ENCODE measurements around the gene FAM114A2. TPM values are rescaled to one million over a fixed set of nuclear protein-coding genes. Genes with fewer than 3 reads are reported as not detected.
"Not testable (repeated sequence)": the region's sequence is repeated elsewhere in the genome, so short reads cannot be mapped to it uniquely, and the experiment has no call there.

Gene FAM114A2
- total RNA-seq, 2 experiments from 2014 or later = 25.0 to 25.9 TPM

DNA sequence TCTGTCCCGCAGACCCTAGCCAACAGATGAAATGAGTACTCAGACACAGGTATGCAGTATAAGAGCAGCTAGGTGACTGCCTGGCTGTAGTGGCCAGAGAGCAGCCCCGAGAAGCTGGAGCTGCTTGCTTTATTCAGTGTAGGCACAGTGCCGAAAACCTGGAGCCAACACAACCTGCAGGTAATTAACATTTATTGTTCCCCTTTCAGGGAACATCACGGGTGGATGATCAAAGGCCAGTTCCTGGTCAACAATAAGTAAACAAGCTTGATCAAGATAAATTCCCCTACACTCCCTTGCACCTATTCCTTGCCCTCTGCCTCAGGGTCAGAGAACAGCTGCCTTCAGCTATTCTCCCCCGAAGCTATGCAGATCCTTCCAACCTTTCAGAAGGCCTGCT is 31.1 kb upstream of the FAM114A2 start:
- H3K4me1 Mint-ChIP-seq (ENCODE audit: low read depth); intact Hi-C loops (cut with micrococcal nuclease); H3K4me3 Mint-ChIP-seq; H3K36me3 Mint-ChIP-seq (ENCODE audit: low read depth); H3K27me3 Mint-ChIP-seq (ENCODE audit: low read depth); DNase-seq; H3K9me3 Mint-ChIP-seq; H3K27ac Mint-ChIP-seq: not testable (repeated sequence)
- CTCF ChIA-PET = interaction anchor here (0.9 to 3.0 kb wide), 3 partner anchors 14 to 335 kb away, joined by 3 to 17 read pairs (median 4); no protein-coding TSS in a partner anchor

- no peaks in the 10 kb centered on the region for H3K36me3 Mint-ChIP-seq (ENCODE audit: low read depth)
- CTCF ChIA-PET = interaction anchor here (0.6 to 1.3 kb wide), 3 partner anchors 52 to 296 kb away, joined by 3 to 4 read pairs (median 4); no protein-coding TSS in a partner anchor
Observed at GRCh38 chr5:154065971-154066370, 27.3 kb upstream of the FAM114A2 start.

DNA sequence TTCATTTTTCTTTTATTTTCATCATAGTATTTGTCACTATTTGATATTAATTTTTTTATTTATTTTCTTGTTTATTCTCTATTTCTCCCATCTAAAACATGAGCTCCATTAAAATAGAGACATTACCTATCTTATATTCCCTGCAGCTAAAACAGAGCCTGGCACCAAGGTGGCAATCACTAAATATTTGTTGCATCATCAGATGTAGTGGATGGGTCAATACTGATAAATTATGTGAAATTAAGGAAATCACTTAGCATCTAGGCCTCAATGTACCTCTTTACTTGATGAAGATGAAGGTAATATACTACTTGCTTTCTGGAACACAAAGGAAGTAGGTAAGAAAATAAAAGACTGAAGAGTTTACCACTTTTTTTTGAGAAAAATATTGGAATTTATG is 24.7 kb upstream of the FAM114A2 start:
- Mint-ChIP-seq H3K27me3 (ENCODE audit: low read depth) (no peaks in the 10 kb centered on the region), H3K27ac (no peak overlapping the region), H3K36me3 (ENCODE audit: low read depth) (no peaks in the 10 kb centered on the region), H3K4me1 (ENCODE audit: low read depth) (peaks cover 3% of the 10 kb centered on the region), H3K4me3 (no peak overlapping the region), H3K9me3 (no peaks in the 10 kb centered on the region)
- intact Hi-C loops (cut with micrococcal nuclease) = no loop called here
- no peak for DNase-seq
- CTCF ChIA-PET = interaction anchor here (2.3 kb wide), 1 partner anchor 9 kb away, joined by 11 read pairs; no protein-coding TSS in a partner anchor

More at GRCh38 chr5:154065971-154066370, 27.3 kb upstream of the FAM114A2 start:
- H3K4me1 Mint-ChIP-seq (ENCODE audit: low read depth) = no peaks in the 10 kb centered on the region
- H3K4me3 Mint-ChIP-seq = no peak overlapping the region
- intact Hi-C loops (cut with micrococcal nuclease) = no loop called here
- no peaks in the 10 kb centered on the region for H3K27me3 Mint-ChIP-seq (ENCODE audit: low read depth)
- DNase-seq = no peak
- no peaks in the 10 kb centered on the region for H3K9me3 Mint-ChIP-seq
- no peak overlapping the region for H3K27ac Mint-ChIP-seq

DNA sequence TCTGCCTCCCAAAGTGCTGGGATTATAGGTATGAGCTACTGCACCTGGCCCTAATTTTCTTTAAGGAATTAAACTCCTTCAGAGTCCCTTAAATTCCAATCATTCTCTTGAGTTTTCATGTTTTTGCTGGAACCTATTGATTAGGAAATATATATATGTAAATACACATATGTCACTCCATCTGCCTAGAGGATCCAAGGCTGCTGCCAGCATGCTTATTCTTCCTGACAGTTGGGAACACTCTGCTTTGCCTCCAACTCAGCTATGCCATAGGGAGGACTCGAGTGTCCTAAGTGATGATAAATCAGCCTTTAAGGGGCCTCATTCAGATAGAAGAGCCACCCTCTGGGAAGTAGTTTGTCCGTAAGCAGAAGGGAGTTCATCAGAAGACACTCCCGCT is 21.9 kb upstream of the FAM114A2 start:
- intact Hi-C loops (cut with micrococcal nuclease) = no loop called here
- no peak overlapping the region for H3K4me3 Mint-ChIP-seq
- no peaks in the 10 kb centered on the region for H3K27me3 Mint-ChIP-seq (ENCODE audit: low read depth)

GRCh38 chr5:154059583-154059982 is 20.9 kb upstream of the FAM114A2 start:
- intact Hi-C loops (cut with micrococcal nuclease) = no loop called here
- Mint-ChIP-seq H3K36me3 (ENCODE audit: low read depth) (peaks cover 3% of the 10 kb centered on the region), H3K27ac (no peak overlapping the region), H3K9me3 (no peaks in the 10 kb centered on the region), H3K4me1 (ENCODE audit: low read depth) (peaks cover 7% of the 10 kb centered on the region), H3K4me3 (no peak overlapping the region), H3K27me3 (ENCODE audit: low read depth) (no peaks in the 10 kb centered on the region)
- CTCF ChIA-PET = interaction anchor here (3.2 kb wide), 1 partner anchor 13 kb away, joined by 17 read pairs; no protein-coding TSS in a partner anchor
- DNase-seq = no peak

More for the DNA sequence above, 21.9 kb upstream of the FAM114A2 start:
- no peaks in the 10 kb centered on the region for H3K36me3 Mint-ChIP-seq (ENCODE audit: low read depth)
- peaks cover 7% of the 10 kb centered on the region for H3K4me1 Mint-ChIP-seq (ENCODE audit: low read depth)
- no peaks in the 10 kb centered on the region for H3K9me3 Mint-ChIP-seq
- CTCF ChIA-PET = interaction anchor here (1.2 to 3.2 kb wide), 2 partner anchors 12 to 86 kb away, joined by 3 to 17 read pairs; no protein-coding TSS in a partner anchor
- no peak overlapping the region for H3K27ac Mint-ChIP-seq
- DNase-seq = no peak

DNA sequence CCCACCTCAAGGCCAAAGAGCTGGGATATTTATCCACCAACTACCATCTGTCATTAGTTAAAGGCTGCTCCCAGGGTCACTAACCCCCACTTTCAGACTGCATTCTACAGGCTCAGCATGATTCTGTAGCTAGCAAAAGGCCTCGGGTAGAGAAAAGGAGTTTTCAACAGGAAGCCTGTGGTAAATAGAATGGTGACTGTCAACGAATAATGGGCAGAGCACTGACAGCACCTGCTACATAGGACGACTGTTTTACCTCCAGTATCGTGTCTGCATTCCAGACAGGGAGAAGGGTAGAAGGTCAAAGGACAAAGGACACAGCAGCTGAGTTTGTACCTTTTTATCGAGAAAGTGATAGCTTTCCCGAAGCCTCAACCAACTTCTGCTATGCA is 20.3 kb upstream of the FAM114A2 start:
- CTCF ChIA-PET = interaction anchor here (1.2 to 3.2 kb wide), 2 partner anchors 10 to 14 kb away, joined by 5 to 17 read pairs; no protein-coding TSS in a partner anchor
- Mint-ChIP-seq H3K27me3 (ENCODE audit: low read depth) (no peaks in the 10 kb centered on the region), H3K36me3 (ENCODE audit: low read depth) (peaks cover 8% of the 10 kb centered on the region), H3K4me3 (no peak overlapping the region), H3K9me3 (no peaks in the 10 kb centered on the region), H3K4me1 (ENCODE audit: low read depth) (peaks cover 7% of the 10 kb centered on the region), H3K27ac (no peak overlapping the region)
- no peak for DNase-seq
- intact Hi-C loops (cut with micrococcal nuclease) = no loop called here

GRCh38 chr5:154058055-154059038 is 19.6 kb upstream of the FAM114A2 start:
- Mint-ChIP-seq H3K27me3 (ENCODE audit: low read depth) (no peaks in the 10 kb centered on the region), H3K27ac (no peak overlapping the region), H3K4me1 (ENCODE audit: low read depth) (peaks cover 7% of the 10 kb centered on the region), H3K9me3 (no peaks in the 10 kb centered on the region), H3K4me3 (no peak overlapping the region), H3K36me3 (ENCODE audit: low read depth) (peaks cover 13% of the 10 kb centered on the region)
- CTCF ChIA-PET = interaction anchor here (0.9 to 3.2 kb wide), 4 partner anchors 10 to 347 kb away, joined by 3 to 17 read pairs (median 4); no protein-coding TSS in a partner anchor
- DNase-seq = no peak
- intact Hi-C loops (cut with micrococcal nuclease) = no loop called here

DNA sequence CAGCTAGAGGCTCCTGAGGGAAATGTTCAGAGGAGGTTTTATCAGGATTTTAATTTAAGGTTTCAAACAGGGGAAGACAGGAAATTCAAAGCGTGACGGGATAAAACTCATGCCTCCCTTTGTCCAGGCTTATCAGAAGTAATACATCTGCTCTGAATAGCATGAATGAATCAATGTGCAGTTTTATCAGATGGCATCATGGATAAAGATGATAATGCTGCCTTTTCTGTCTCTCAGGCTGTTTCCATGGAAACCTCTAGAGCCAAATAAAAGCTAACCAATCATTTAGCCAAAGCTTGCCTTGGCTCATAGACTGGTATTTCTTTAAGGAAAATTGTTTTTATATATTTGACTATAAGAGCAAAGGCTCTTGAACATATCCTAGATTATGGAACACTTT is 16.5 kb upstream of the FAM114A2 start:
- CTCF ChIA-PET = interaction anchor here (0.5 to 1.2 kb wide), 3 partner anchors 17 to 350 kb away, joined by 3 to 6 read pairs (median 4); no protein-coding TSS in a partner anchor
- Mint-ChIP-seq H3K4me1 (ENCODE audit: low read depth) (peaks cover 7% of the 10 kb centered on the region), H3K4me3 (no peak overlapping the region), H3K27ac (no peak overlapping the region), H3K27me3 (ENCODE audit: low read depth) (no peaks in the 10 kb centered on the region), H3K9me3 (no peaks in the 10 kb centered on the region), H3K36me3 (ENCODE audit: low read depth) (peaks cover 29% of the 10 kb centered on the region)
- DNase-seq = no peak
- intact Hi-C loops (cut with micrococcal nuclease) = no loop called here

DNA sequence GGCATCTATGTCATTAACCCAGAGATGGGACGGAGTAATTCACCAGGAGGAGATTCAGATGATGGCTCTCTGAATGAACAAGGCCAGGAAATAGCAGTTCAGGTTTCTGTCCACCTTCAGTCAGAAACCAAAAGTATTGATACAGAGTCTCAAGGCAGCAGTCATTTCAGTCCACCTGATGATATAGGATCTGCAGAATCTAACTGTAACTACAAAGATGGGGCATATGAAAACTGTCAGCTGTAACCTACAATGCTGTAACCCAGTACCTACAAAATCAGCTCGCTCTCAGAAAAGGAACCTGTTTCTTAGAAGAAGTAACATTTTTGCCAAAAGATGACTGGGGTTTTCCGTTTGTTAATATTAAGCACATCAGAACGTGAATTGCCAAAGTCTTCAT is 14.8 kb upstream of the FAM114A2 start:
- Mint-ChIP-seq H3K36me3 (ENCODE audit: low read depth) (peaks cover 37% of the 10 kb centered on the region), H3K9me3 (no peaks in the 10 kb centered on the region), H3K27ac (no peak overlapping the region), H3K27me3 (ENCODE audit: low read depth) (no peaks in the 10 kb centered on the region), H3K4me1 (ENCODE audit: low read depth) (peaks cover 5% of the 10 kb centered on the region), H3K4me3 (no peak overlapping the region)
- intact Hi-C loops (cut with micrococcal nuclease) = no loop called here
- no peak for DNase-seq
- CTCF ChIA-PET = interaction anchor here (1.0 kb wide), 1 partner anchor 19 kb away, joined by 4 read pairs; no protein-coding TSS in a partner anchor

DNA sequence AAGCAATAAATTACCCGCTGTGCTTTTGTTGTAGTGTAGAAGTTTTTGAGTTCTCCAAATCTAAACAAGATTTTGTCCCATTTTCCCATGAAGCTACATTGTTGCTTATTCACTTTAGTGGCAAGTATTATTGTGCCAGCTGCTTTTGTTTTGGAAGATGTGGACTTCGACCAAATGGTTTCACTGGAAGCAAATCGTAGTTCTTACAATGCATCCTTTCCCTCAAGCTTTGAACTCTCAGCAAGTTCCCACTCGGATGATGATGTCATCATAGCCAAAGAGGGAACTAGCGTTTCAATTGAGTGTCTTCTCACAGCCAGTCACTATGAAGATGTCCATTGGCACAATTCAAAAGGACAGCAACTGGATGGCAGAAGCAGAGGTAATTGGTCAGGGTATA is 10.9 kb upstream of the FAM114A2 start:
- CTCF ChIA-PET = no interaction called here
- Mint-ChIP-seq H3K27ac (no peak overlapping the region), H3K27me3 (ENCODE audit: low read depth) (no peaks in the 10 kb centered on the region), H3K4me3 (no peak overlapping the region), H3K9me3 (no peaks in the 10 kb centered on the region), H3K36me3 (ENCODE audit: low read depth) (peaks cover 44% of the 10 kb centered on the region), H3K4me1 (ENCODE audit: low read depth) (peaks cover 21% of the 10 kb centered on the region)
- no peak for DNase-seq
- intact Hi-C loops (cut with micrococcal nuclease) = no loop called here

GRCh38 chr5:154047324-154047723 is 8.6 kb upstream of the FAM114A2 start:
- Mint-ChIP-seq H3K36me3 (ENCODE audit: low read depth) (peaks cover 23% of the 10 kb centered on the region), H3K27ac (no peak overlapping the region), H3K9me3 (no peaks in the 10 kb centered on the region), H3K4me1 (ENCODE audit: low read depth) (peaks cover 31% of the 10 kb centered on the region), H3K4me3 (no peak overlapping the region), H3K27me3 (ENCODE audit: low read depth) (no peaks in the 10 kb centered on the region)
- no peak for DNase-seq
- CTCF ChIA-PET = interaction anchor here (1.5 kb wide), 1 partner anchor 358 kb away, joined by 3 read pairs; no protein-coding TSS in a partner anchor
- intact Hi-C loops (cut with micrococcal nuclease) = no loop called here

- no peak overlapping the region for H3K27ac Mint-ChIP-seq
- no peaks in the 10 kb centered on the region for H3K9me3 Mint-ChIP-seq
- CTCF ChIA-PET = interaction anchor here (0.6 to 1.5 kb wide), 2 partner anchors 34 to 359 kb away, joined by 3 read pairs; no protein-coding TSS in a partner anchor
- H3K4me3 Mint-ChIP-seq = no peak overlapping the region
- no peaks in the 10 kb centered on the region for H3K27me3 Mint-ChIP-seq (ENCODE audit: low read depth)
- H3K4me1 Mint-ChIP-seq (ENCODE audit: low read depth) = peaks cover 37% of the 10 kb centered on the region
- intact Hi-C loops (cut with micrococcal nuclease) = no loop called here
- peaks cover 24% of the 10 kb centered on the region for H3K36me3 Mint-ChIP-seq (ENCODE audit: low read depth)
- DNase-seq = no peak
Observed at GRCh38 chr5:154046486-154046885, 7.8 kb upstream of the FAM114A2 start.

Data from activated naive CD4-positive, alpha-beta T cell treated with anti-CD3 and anti-CD28 coated beads for 36 hours (primary cell).